ENCODE data around the gene MYEF2.

DNA sequence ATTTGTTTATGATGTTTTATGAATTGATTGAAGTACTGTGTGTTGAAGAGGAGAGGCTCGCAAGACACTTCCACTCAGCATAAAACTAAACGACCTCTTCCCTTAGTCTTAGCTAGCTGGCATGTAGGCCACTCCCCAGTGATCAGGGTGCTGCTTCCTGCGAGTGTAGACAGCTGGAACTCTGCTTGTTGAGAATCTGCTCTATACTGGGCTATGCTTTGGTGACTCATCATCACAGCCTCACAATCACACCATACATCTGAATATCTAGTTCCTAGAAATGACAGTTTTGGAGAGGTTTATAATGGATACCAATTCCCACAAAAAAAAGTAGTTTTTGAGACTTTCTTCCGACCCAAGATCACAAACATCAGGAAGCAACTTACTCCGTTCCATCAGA lies 58.8 kb downstream of the MYEF2 start:
- no peak for TF ChIP-seq GATA3 (IDR thresholded peaks at IDR 0.05; ENCODE audit: low read depth, low read length)
- no peak for TF ChIP-seq GATA2 (IDR thresholded peaks at IDR 0.05; ENCODE audit: low read depth, low read length)
